Activated naive CD4-positive, alpha-beta T cell treated with anti-CD3 and anti-CD28 coated beads, Interleukin-2, amount 50 U/mL, for 24 hours (primary cell): ENCODE measurements around the gene USP27X.

Experiments used
- H3K27ac Mint-ChIP-seq: one replicate; pipeline ENCODE4 v1.8.0; 2021; ENCODE audit warnings: mild to moderate bottlenecking, mixed read lengths
- H3K27me3 Mint-ChIP-seq: one replicate; pipeline ENCODE4 v1.8.0; 2021; ENCODE audit warnings: mixed read lengths
- H3K36me3 Mint-ChIP-seq: one replicate; pipeline ENCODE4 v1.8.0; 2021; ENCODE audit warnings: mixed read lengths
- H3K4me1 Mint-ChIP-seq: one replicate; pipeline ENCODE4 v1.8.0; 2021; ENCODE audit warnings: mixed read lengths
- H3K4me3 Mint-ChIP-seq: one replicate; pipeline ENCODE4 v1.8.0; 2021; ENCODE audit warnings: mild to moderate bottlenecking, mixed read lengths
- H3K9me3 Mint-ChIP-seq: one replicate; pipeline ENCODE4 v1.8.0; 2021; ENCODE audit warnings: mixed read lengths

USP27X gene

GRCh38 chrX:49878834-49879655 lies at the start of gene USP27X:
USP27X (plus strand) TSS chrX:49879484; CDS start chrX:49880308, 824 bp downstream.
- no peaks in the 10 kb centered on the region for H3K9me3 Mint-ChIP-seq
- no peaks in the 10 kb centered on the region for H3K27me3 Mint-ChIP-seq
- peak within 1 kb of the TSS; percentile 82 for H3K4me3 Mint-ChIP-seq
- peaks cover 36% of the 10 kb centered on the region for H3K4me1 Mint-ChIP-seq
- H3K36me3 Mint-ChIP-seq: peaks cover under 1% of the 10 kb centered on the region
- H3K27ac Mint-ChIP-seq: peak within 1 kb of the TSS; percentile 65

- Mint-ChIP-seq H3K27ac (no peak overlapping the region), H3K27me3 (no peaks in the 10 kb centered on the region), H3K4me1 (no peaks in the 10 kb centered on the region), H3K36me3 (no peaks in the 10 kb centered on the region), H3K4me3 (no peak overlapping the region), H3K9me3 (no peaks in the 10 kb centered on the region)
Measured at GRCh38 chrX:49838374-49838773, 40.9 kb upstream of the USP27X start.

- no peak overlapping the region for H3K27ac Mint-ChIP-seq
- no peaks in the 10 kb centered on the region for H3K36me3 Mint-ChIP-seq
- no peaks in the 10 kb centered on the region for H3K27me3 Mint-ChIP-seq
- H3K4me1 Mint-ChIP-seq: no peaks in the 10 kb centered on the region
- no peak overlapping the region for H3K4me3 Mint-ChIP-seq
- no peaks in the 10 kb centered on the region for H3K9me3 Mint-ChIP-seq
Measured at GRCh38 chrX:49840679-49841078, 38.6 kb upstream of the USP27X start.

GRCh38 chrX:49842621-49843020 lies 36.7 kb upstream of the USP27X start:
- Mint-ChIP-seq H3K27ac (no peak overlapping the region), H3K9me3 (no peaks in the 10 kb centered on the region), H3K4me3 (no peak overlapping the region), H3K27me3 (peaks cover 2% of the 10 kb centered on the region), H3K4me1 (no peaks in the 10 kb centered on the region), H3K36me3 (no peaks in the 10 kb centered on the region)

GRCh38 chrX:49844611-49845010 lies 34.7 kb upstream of the USP27X start:
- Mint-ChIP-seq H3K4me1 (no peaks in the 10 kb centered on the region), H3K4me3 (no peak overlapping the region), H3K9me3 (no peaks in the 10 kb centered on the region), H3K36me3 (no peaks in the 10 kb centered on the region), H3K27ac (no peak overlapping the region), H3K27me3 (peaks cover 2% of the 10 kb centered on the region)

GRCh38 chrX:49845701-49846403 lies 33.4 kb upstream of the USP27X start:
- Mint-ChIP-seq H3K4me3 (no peak overlapping the region), H3K9me3 (no peaks in the 10 kb centered on the region), H3K27me3 (peaks cover 2% of the 10 kb centered on the region), H3K36me3 (no peaks in the 10 kb centered on the region), H3K4me1 (no peaks in the 10 kb centered on the region), H3K27ac (no peak overlapping the region)

GRCh38 chrX:49846522-49846921 lies 32.8 kb upstream of the USP27X start:
- Mint-ChIP-seq H3K27me3 (peaks cover 2% of the 10 kb centered on the region), H3K9me3 (no peaks in the 10 kb centered on the region), H3K4me3 (no peak overlapping the region), H3K4me1 (no peaks in the 10 kb centered on the region), H3K36me3 (no peaks in the 10 kb centered on the region), H3K27ac (no peak overlapping the region)

GRCh38 chrX:49848275-49848674 lies 31.0 kb upstream of the USP27X start:
- Mint-ChIP-seq H3K9me3 (no peaks in the 10 kb centered on the region), H3K4me1 (no peaks in the 10 kb centered on the region), H3K4me3 (no peak overlapping the region), H3K27me3 (peaks cover 2% of the 10 kb centered on the region), H3K36me3 (no peaks in the 10 kb centered on the region), H3K27ac (no peak overlapping the region)

GRCh38 chrX:49850028-49850427 lies 29.3 kb upstream of the USP27X start:
- H3K27ac Mint-ChIP-seq: no peak overlapping the region
- H3K9me3 Mint-ChIP-seq: no peaks in the 10 kb centered on the region
- H3K27me3 Mint-ChIP-seq: peaks cover 2% of the 10 kb centered on the region
- no peaks in the 10 kb centered on the region for H3K4me1 Mint-ChIP-seq
- H3K4me3 Mint-ChIP-seq: no peak overlapping the region
- no peaks in the 10 kb centered on the region for H3K36me3 Mint-ChIP-seq

GRCh38 chrX:49853661-49854060 lies 25.6 kb upstream of the USP27X start:
- Mint-ChIP-seq H3K9me3 (no peaks in the 10 kb centered on the region), H3K4me3 (no peak overlapping the region), H3K27ac (no peak overlapping the region), H3K36me3 (no peaks in the 10 kb centered on the region), H3K4me1 (no peaks in the 10 kb centered on the region), H3K27me3 (no peaks in the 10 kb centered on the region)

GRCh38 chrX:49856819-49857218 lies 22.5 kb upstream of the USP27X start:
- no peaks in the 10 kb centered on the region for H3K4me1 Mint-ChIP-seq
- no peak overlapping the region for H3K4me3 Mint-ChIP-seq
- no peaks in the 10 kb centered on the region for H3K9me3 Mint-ChIP-seq
- no peaks in the 10 kb centered on the region for H3K36me3 Mint-ChIP-seq
- H3K27ac Mint-ChIP-seq: no peak overlapping the region
- H3K27me3 Mint-ChIP-seq: peaks cover 1% of the 10 kb centered on the region

GRCh38 chrX:49858341-49858740 lies 20.9 kb upstream of the USP27X start:
- no peak overlapping the region for H3K27ac Mint-ChIP-seq
- H3K4me3 Mint-ChIP-seq: no peak overlapping the region
- no peaks in the 10 kb centered on the region for H3K4me1 Mint-ChIP-seq
- peaks cover 1% of the 10 kb centered on the region for H3K27me3 Mint-ChIP-seq
- no peaks in the 10 kb centered on the region for H3K36me3 Mint-ChIP-seq
- no peaks in the 10 kb centered on the region for H3K9me3 Mint-ChIP-seq

- Mint-ChIP-seq H3K36me3 (no peaks in the 10 kb centered on the region), H3K27me3 (peaks cover 1% of the 10 kb centered on the region), H3K9me3 (no peaks in the 10 kb centered on the region), H3K27ac (no peak overlapping the region), H3K4me1 (no peaks in the 10 kb centered on the region), H3K4me3 (no peak overlapping the region)
Measured at GRCh38 chrX:49859491-49859890, 19.8 kb upstream of the USP27X start.

GRCh38 chrX:49860867-49861535 lies 18.3 kb upstream of the USP27X start:
- peaks cover 1% of the 10 kb centered on the region for H3K27me3 Mint-ChIP-seq
- no peaks in the 10 kb centered on the region for H3K36me3 Mint-ChIP-seq
- no peak overlapping the region for H3K27ac Mint-ChIP-seq
- no peak overlapping the region for H3K4me3 Mint-ChIP-seq
- H3K9me3 Mint-ChIP-seq: no peaks in the 10 kb centered on the region
- H3K4me1 Mint-ChIP-seq: no peaks in the 10 kb centered on the region

- H3K27me3 Mint-ChIP-seq: peaks cover 1% of the 10 kb centered on the region
- no peaks in the 10 kb centered on the region for H3K4me1 Mint-ChIP-seq
- no peaks in the 10 kb centered on the region for H3K36me3 Mint-ChIP-seq
- no peak overlapping the region for H3K4me3 Mint-ChIP-seq
- H3K27ac Mint-ChIP-seq: no peak overlapping the region
- no peaks in the 10 kb centered on the region for H3K9me3 Mint-ChIP-seq
Measured at GRCh38 chrX:49862093-49862492, 17.2 kb upstream of the USP27X start.

GRCh38 chrX:49868739-49869138 lies 10.5 kb upstream of the USP27X start:
- Mint-ChIP-seq H3K4me3 (no peak overlapping the region), H3K27ac (no peak overlapping the region), H3K9me3 (no peaks in the 10 kb centered on the region), H3K27me3 (peaks cover 3% of the 10 kb centered on the region), H3K4me1 (no peaks in the 10 kb centered on the region), H3K36me3 (no peaks in the 10 kb centered on the region)
